GM12865 (cell line): ENCODE data around the gene MTFR1L.

Experiments
- DNase-seq: peaks from one replicate; pipeline ENCODE4 v3.0.0; 2010; ENCODE audit warnings: low read depth
- H3K4me3 ChIP-seq: 2 replicates; pipeline ENCODE4 v1.5.1; 2011; ENCODE audit warnings: mild to moderate bottlenecking, low read depth, low read length, control low read depth
- TF ChIP-seq, protein P1 (sequence below): IDR thresholded peaks from 2 replicates; pipeline ENCODE4 v1.5.1; 2011; ENCODE audit warnings: low read length, control low read depth, low read depth, inconsistent platforms; ENCODE audit not compliant: insufficient read depth; ENCODE audit errors: missing control alignments

Gene MTFR1L

GRCh38 chr1:25809283-25809926, 10.3 kb upstream of the MTFR1L start:
- TF ChIP-seq, protein P1, sequence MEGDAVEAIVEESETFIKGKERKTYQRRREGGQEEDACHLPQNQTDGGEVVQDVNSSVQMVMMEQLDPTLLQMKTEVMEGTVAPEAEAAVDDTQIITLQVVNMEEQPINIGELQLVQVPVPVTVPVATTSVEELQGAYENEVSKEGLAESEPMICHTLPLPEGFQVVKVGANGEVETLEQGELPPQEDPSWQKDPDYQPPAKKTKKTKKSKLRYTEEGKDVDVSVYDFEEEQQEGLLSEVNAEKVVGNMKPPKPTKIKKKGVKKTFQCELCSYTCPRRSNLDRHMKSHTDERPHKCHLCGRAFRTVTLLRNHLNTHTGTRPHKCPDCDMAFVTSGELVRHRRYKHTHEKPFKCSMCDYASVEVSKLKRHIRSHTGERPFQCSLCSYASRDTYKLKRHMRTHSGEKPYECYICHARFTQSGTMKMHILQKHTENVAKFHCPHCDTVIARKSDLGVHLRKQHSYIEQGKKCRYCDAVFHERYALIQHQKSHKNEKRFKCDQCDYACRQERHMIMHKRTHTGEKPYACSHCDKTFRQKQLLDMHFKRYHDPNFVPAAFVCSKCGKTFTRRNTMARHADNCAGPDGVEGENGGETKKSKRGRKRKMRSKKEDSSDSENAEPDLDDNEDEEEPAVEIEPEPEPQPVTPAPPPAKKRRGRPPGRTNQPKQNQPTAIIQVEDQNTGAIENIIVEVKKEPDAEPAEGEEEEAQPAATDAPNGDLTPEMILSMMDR, result no peak
- DNase-seq, result peak; percentile 40
- no peak overlapping the region for H3K4me3 ChIP-seq

DNA sequence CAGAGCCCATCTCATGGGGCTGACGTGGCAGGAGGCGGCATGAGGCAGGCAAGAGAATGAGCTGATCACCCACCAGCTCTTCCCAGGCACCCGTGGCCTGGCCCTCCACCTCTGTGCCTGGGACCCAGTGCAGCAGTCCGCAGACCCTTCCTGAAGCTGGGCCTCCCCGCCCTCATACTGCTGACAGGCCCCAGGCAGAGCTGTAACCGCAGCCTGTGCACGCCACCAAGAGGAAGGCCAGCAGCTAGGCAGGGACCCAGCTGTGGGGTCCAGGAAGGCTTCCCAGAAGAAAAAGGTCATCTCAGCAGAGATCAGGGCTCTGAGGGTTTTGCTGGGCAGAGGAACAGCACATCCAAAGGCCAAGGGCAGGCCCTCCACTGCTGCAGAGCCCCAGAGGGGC, 9.8 kb upstream of the MTFR1L start:
- DNase-seq, result no peak
- TF ChIP-seq, protein P1, result no peak
- no peak overlapping the region for H3K4me3 ChIP-seq

DNA sequence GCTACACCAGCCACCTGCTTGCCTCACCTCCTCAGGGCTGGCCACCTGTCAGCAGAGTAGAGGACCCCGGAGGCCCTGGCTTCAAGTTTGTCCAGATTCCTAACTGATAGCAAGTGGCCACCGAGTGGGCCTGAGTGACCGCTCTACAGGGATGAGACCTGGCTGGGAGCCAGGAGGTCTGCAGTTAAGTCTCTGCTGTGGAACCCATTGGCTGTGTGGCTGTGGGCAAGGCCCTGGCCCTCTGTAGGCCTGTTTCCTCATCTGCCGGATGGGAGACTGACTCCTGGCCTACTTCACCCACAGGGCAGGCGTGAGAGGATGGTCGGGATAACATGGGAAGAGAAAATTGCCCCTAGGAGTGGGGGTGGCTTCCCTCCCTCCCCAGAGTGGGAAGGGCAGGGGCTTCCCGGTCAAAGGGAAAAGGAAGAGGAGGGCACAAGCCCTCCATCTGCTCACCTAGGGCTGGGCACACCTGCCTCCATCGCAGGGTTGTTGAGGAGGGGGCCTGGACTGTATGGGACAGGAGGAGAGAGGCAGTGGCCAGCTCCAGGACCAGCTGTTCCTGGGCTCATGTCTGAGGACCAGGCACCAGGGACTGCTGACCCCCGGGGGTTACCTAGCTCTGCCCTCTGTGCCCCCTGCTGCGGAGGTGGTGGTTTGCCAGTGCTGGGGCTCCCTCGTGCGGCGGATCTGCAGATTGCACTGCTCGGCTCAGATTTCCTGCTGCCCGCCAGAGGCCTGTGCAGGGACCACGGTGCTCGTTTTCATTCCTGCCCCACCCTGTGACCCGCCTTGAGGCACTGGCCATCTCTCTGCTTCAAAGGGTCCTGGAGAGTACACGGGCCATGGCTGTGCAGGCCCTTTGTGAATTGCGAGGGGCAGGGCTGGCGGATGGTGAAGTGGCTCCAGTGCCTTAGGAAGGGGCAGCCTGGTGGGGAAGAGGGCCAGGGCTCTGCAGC, 9.1 kb upstream of the MTFR1L start:
- H3K4me3 ChIP-seq, result no peak overlapping the region
- peak; percentile 73 for DNase-seq
- TF ChIP-seq, protein P1, result peak; percentile 98

DNA sequence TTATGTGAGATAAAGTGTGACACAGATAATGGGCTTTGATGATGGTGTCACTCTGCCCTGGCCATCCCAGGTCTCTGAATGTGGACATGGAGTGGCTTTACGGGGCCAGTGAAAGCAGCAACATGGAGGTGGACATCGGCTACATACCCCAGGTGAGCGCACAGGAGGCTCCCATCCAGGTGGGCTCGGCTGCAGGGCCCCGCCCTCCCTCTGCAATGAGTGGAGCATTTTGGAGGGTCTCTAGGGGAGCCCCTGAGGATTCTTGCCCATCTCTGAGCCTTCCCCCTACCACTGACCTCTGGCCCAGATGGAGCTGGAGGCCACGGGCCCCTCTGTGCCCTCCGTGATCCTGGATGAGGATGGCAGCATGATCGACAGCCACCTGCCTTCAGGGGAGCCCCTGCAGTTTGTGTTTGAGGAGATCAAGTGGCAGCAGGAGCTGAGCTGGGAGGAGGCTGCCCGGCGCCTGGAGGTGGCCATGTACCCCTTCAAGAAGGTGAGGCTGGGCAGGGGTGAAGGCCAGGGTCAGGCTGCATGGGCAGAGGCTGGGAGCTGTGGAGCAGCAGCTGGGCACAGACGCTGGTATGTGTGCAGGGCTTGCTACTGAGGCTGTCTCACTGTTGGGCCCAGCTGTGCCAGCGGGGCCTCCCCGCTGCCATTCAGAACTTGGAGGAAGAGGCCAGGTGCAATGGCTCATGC, 8.2 kb upstream of the MTFR1L start:
- H3K4me3 ChIP-seq, result no peak overlapping the region
- DNase-seq, result no peak
- TF ChIP-seq, protein P1, result no peak

DNA sequence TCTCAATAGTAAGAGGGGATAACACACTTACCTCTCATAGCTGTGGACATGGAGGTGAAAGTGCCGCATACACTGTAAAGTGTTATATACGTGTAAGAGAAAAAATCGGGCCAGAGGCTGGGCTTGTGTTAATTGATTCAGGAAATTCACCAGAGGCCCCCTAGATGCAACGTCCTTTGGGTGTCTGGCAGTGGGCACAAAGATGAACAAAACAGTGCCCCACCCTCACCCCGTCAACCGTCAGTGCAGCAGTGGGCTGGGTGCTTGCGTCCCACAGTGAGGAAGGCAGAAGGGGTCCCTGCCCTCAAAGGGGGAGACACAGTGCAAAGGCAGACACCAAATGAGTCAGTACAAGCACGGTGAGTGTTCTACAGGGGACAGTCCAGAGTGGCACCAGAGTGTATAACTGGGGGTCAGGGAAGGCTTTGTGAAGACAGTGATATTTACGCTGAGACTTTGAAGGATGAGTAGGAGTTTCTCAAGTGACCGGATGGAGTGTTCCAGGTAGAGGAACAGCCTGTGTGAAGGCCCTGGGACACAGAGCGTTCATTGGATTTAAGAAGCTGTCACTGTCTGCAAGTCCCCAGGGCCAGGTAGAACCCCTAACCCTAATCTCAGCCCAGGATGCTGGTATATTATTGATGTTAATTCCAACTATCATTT, 6.6 kb upstream of the MTFR1L start:
- H3K4me3 ChIP-seq, result no peak overlapping the region
- DNase-seq, result no peak
- TF ChIP-seq, protein P1, result no peak

- peak; percentile 35 for DNase-seq
- TF ChIP-seq, protein P1, result peak; percentile 31
- no peak overlapping the region for H3K4me3 ChIP-seq
These were observed 5.9 kb upstream of the MTFR1L start for GRCh38 chr1:25813734-25814471.
